Measurements from ENCODE around the gene AQP12B. TPM values are rescaled to one million over a fixed set of nuclear protein-coding genes. Genes with fewer than 3 reads are reported as not detected.

The AQP12B gene
- total RNA-seq, 1 experiment from 2014 or later, result not detected

- Histone ChIP-seq H3K9ac (ENCODE audit: extremely low read depth, insufficient read length, low read length) (no peak overlapping the region), H2BK5ac (ENCODE audit: insufficient read length, low read length) (no peak overlapping the region), H3K27me3 (ENCODE audit: insufficient read depth, low read length) (no peaks in the 10 kb centered on the region), H2BK120ac (ENCODE audit: low read depth, low read length, poor library complexity, severe bottlenecking) (no peak overlapping the region), H4K91ac (ENCODE audit: insufficient read length, low read depth, low read length) (no peak overlapping the region), H4K8ac (replicated peaks; ENCODE audit: insufficient read length, low read depth, low read length) (no peak overlapping the region), H3K27ac (ENCODE audit: insufficient read length, low read depth, low read length) (no peak overlapping the region), H2BK15ac (ENCODE audit: low read depth, low read length) (no peak overlapping the region), H4K5ac (ENCODE audit: insufficient read length, low read depth, low read length) (no peak overlapping the region), H3K79me2 (ENCODE audit: insufficient read depth, low read length) (no peaks in the 10 kb centered on the region), H2AK5ac (ENCODE audit: insufficient read length, low read length) (no peak overlapping the region), H3K4ac (ENCODE audit: low read depth, low read length) (no peak overlapping the region), H2BK12ac (ENCODE audit: insufficient read length, low read depth, low read length) (no peak overlapping the region), H3K4me2 (ENCODE audit: insufficient read depth, insufficient read length, low read length) (no peak overlapping the region), H3K79me1 (ENCODE audit: insufficient read depth, low read depth, low read length, poor library complexity, severe bottlenecking) (no peaks in the 10 kb centered on the region), H3K9me3 (ENCODE audit: control insufficient read depth, low read depth, low read length) (no peaks in the 10 kb centered on the region), H3K4me1 (ENCODE audit: insufficient read depth, low read length) (no peaks in the 10 kb centered on the region), H3K18ac (ENCODE audit: insufficient read length, low read depth, low read length) (no peak overlapping the region), H3K56ac (ENCODE audit: insufficient read length, low read depth, low read length) (no peak overlapping the region), H3K23ac (ENCODE audit: insufficient read length, low read depth, low read length) (no peak overlapping the region), H3K23me2 (ENCODE audit: insufficient read length, low read depth, low read length, poor library complexity, severe bottlenecking) (no peaks in the 10 kb centered on the region), H3T11ph (ENCODE audit: low read length) (no peak overlapping the region), H2AFZ (ENCODE audit: low read length) (no peak overlapping the region), H4K20me1 (ENCODE audit: control insufficient read depth, insufficient read depth, insufficient read length) (peaks cover 5% of the 10 kb centered on the region), H2BK20ac (ENCODE audit: low read depth, low read length, poor library complexity, severe bottlenecking) (no peak overlapping the region), H3K14ac (ENCODE audit: insufficient read depth, low read length) (no peak overlapping the region)
- H3K27ac Mint-ChIP-seq, result peak overlapping the region; percentile 72 to 89 (median 83); a peak in 5 of 7 replicates
- TF ChIP-seq CTCF (conservative IDR thresholded peaks at IDR 0.05), result no peak
- peaks cover 15 to 33% (median 20%) of the 10 kb centered on the region in 3 experiments for H3K36me3 Mint-ChIP-seq (ENCODE audit: insufficient read depth in 1 of 3, low read depth in 3 of 3)
- DNase-seq, result no peak
- WGBS (ENCODE audit: extremely low coverage, insufficient read length, low lambda C conversion rate), result no CpG with 5 or more reads among the region's 23 CpGs
- no peaks in the 10 kb centered on the region for H3K9me3 Mint-ChIP-seq
- H3K27me3 Mint-ChIP-seq (ENCODE audit: low read depth), result peaks cover 2% of the 10 kb centered on the region
- H3K4me3 Mint-ChIP-seq, result no peak overlapping the region; a peak in 2 of 5 replicates
- H3K4me1 Mint-ChIP-seq, result no peaks in the 10 kb centered on the region; a peak in 1 of 4 replicates
These were observed 33.6 kb upstream of the AQP12B start for GRCh38 chr2:240716130-240716798.
